NCI-H1417 treated with DMSO at 0.1 percent for 48 hours (cell line): ENCODE results near the gene PTGR3.
A peak's percentile ranks its signal among the peaks of the same experiment; 100 is the strongest.

Experiments used
- DNase-seq: peaks from one replicate; lab custom pipeline; 2025; lab: John Stamatoyannopoulos, UW

PTGR3 gene

GRCh38 chr18:75235896-75236295 lies 27.0 kb upstream of the PTGR3 start:
- DNase-seq: no peak

GRCh38 chr18:75234901-75235300 lies 26.0 kb upstream of the PTGR3 start:
- no peak for DNase-seq

- DNase-seq: no peak
These were observed 22.1 kb upstream of the PTGR3 start for GRCh38 chr18:75231053-75231406.

- DNase-seq: peak; percentile 79
These were observed 21.5 kb upstream of the PTGR3 start for GRCh38 chr18:75230163-75231052.

GRCh38 chr18:75229437-75229836 lies 20.5 kb upstream of the PTGR3 start:
- no peak for DNase-seq

GRCh38 chr18:75228967-75229366 lies 20.0 kb upstream of the PTGR3 start:
- DNase-seq: no peak

GRCh38 chr18:75227535-75228296 lies 18.8 kb upstream of the PTGR3 start:
- DNase-seq: no peak

GRCh38 chr18:75226956-75227316 lies 18.0 kb upstream of the PTGR3 start:
- no peak for DNase-seq

- DNase-seq: no peak
These were observed 17.5 kb upstream of the PTGR3 start for GRCh38 chr18:75226286-75226955.

- peak; percentile 88 for DNase-seq
These were observed 14.9 kb upstream of the PTGR3 start for GRCh38 chr18:75223687-75224347.

- no peak for DNase-seq
These were observed 13.5 kb upstream of the PTGR3 start for GRCh38 chr18:75222407-75222806.

- no peak for DNase-seq
These were observed 13.0 kb upstream of the PTGR3 start for GRCh38 chr18:75221897-75222296.

GRCh38 chr18:75221397-75221796 lies 12.5 kb upstream of the PTGR3 start:
- DNase-seq: no peak

GRCh38 chr18:75220551-75221355 lies 11.8 kb upstream of the PTGR3 start:
- no peak for DNase-seq

- DNase-seq: no peak
These were observed 10.9 kb upstream of the PTGR3 start for GRCh38 chr18:75219745-75220375.

- DNase-seq: peak; percentile 28
These were observed 9.4 kb upstream of the PTGR3 start for GRCh38 chr18:75218065-75218923.

- DNase-seq: no peak
These were observed 8.2 kb upstream of the PTGR3 start for GRCh38 chr18:75216911-75217689.

GRCh38 chr18:75216212-75216910 lies 7.4 kb upstream of the PTGR3 start:
- DNase-seq: no peak

- no peak for DNase-seq
These were observed 6.7 kb upstream of the PTGR3 start for GRCh38 chr18:75215663-75216062.
